Skin of body (tissue), 2 donors: Measurements from ENCODE around the gene C20orf202. TPM values are rescaled to one million over a fixed set of nuclear protein-coding genes. Genes with fewer than 3 reads are reported as not detected.
"Not testable (repeated sequence)": the region's sequence is repeated elsewhere in the genome, so short reads cannot be mapped to it uniquely, and the experiment has no call there.

Experiments
- DNase-seq: peaks from one replicate; lab custom pipeline; 2025; lab: John Stamatoyannopoulos, UW
- total RNA-seq: library from RNA; depleted of rRNA; stranded (reverse); fragments of >200 nt; gene quantifications from one replicate; pipeline ENCODE4 v1.2.3, GENCODE V29; 2014

Gene C20orf202
- total RNA-seq, 1 donor from 2014 or later, result 0.69 TPM

- no peak for DNase-seq
These were observed 44.4 kb downstream of the C20orf202 start for GRCh38 chr20:1247689-1248088.

- DNase-seq, result not testable (repeated sequence)
These were observed 47.0 kb downstream of the C20orf202 start for GRCh38 chr20:1250282-1250681.

- no peak for DNase-seq
These were observed 49.2 kb downstream of the C20orf202 start for GRCh38 chr20:1252416-1252815.

- DNase-seq, result no peak
These were observed 51.0 kb downstream of the C20orf202 start for GRCh38 chr20:1254254-1254653.

GRCh38 chr20:1255675-1256074 is 52.4 kb downstream of the C20orf202 start:
- DNase-seq, result peak; percentile 28

Other genes starting within 250 kb of the C20orf202 start
- gene RSPO4, start 201.1 kb upstream of the C20orf202 start, total RNA-seq, result 1.1 TPM
- 25.2 TPM for gene PSMF1, start 84.9 kb upstream of the C20orf202 start, total RNA-seq
- gene TMEM74B, start 18.5 kb upstream of the C20orf202 start, total RNA-seq, result 2.5 TPM
- gene RAD21L1, start 22.6 kb downstream of the C20orf202 start, total RNA-seq, result not detected
- 1.2 TPM for gene SNPH, start 62.8 kb downstream of the C20orf202 start, total RNA-seq
- 9.4 TPM for gene SDCBP2, start 125.7 kb downstream of the C20orf202 start, total RNA-seq
- 102 TPM for gene FKBP1A, start 189.6 kb downstream of the C20orf202 start, total RNA-seq